HG02588 (cell line): ENCODE data around the gene PIEZO1.
"Not testable (repeated sequence)": the region's sequence is repeated elsewhere in the genome, so short reads cannot be mapped to it uniquely, and the experiment has no call there.

ENCODE experiments used
- ATAC-seq: cut with Tn5 transposase; IDR thresholded peaks from one replicate; pipeline ENCODE4 v1.9.1; 2021; ENCODE audit warnings: mild to moderate bottlenecking, moderate library complexity; ENCODE audit not compliant: unreplicated experiment

PIEZO1 gene

GRCh38 chr16:88784074-88784855, 755 bp downstream of the PIEZO1 start:
- ATAC-seq = no peak

GRCh38 chr16:88783391-88784073, 1.5 kb downstream of the PIEZO1 start:
- no peak for ATAC-seq

GRCh38 chr16:88782454-88783390, 2.3 kb downstream of the PIEZO1 start:
- ATAC-seq = no peak

GRCh38 chr16:88781140-88782077, 3.6 kb downstream of the PIEZO1 start:
- ATAC-seq = no peak

- no peak for ATAC-seq
Measured at GRCh38 chr16:88780142-88781062, 4.6 kb downstream of the PIEZO1 start.

GRCh38 chr16:88779406-88780141, 5.4 kb downstream of the PIEZO1 start:
- ATAC-seq = no peak

GRCh38 chr16:88778541-88779065, 6.4 kb downstream of the PIEZO1 start:
- ATAC-seq = no peak

- ATAC-seq = no peak
Measured at GRCh38 chr16:88778271-88778525, 6.8 kb downstream of the PIEZO1 start.

GRCh38 chr16:88777471-88778270, 7.3 kb downstream of the PIEZO1 start:
- no peak for ATAC-seq

GRCh38 chr16:88775825-88776224, 9.2 kb downstream of the PIEZO1 start:
- ATAC-seq = no peak

GRCh38 chr16:88774544-88775393, 10.3 kb downstream of the PIEZO1 start:
- ATAC-seq = no peak

- ATAC-seq = no peak
Measured at GRCh38 chr16:88773812-88774291, 11.2 kb downstream of the PIEZO1 start.

GRCh38 chr16:88772871-88773811, 11.9 kb downstream of the PIEZO1 start:
- no peak for ATAC-seq

- not testable (repeated sequence) for ATAC-seq
Measured at GRCh38 chr16:88771781-88772180, 13.2 kb downstream of the PIEZO1 start.

- no peak for ATAC-seq
Measured at GRCh38 chr16:88771294-88771772, 13.7 kb downstream of the PIEZO1 start.
